ENCODE results near the gene SHPK. TPM values are rescaled to one million over a fixed set of nuclear protein-coding genes. Genes with fewer than 3 reads are reported as not detected.

Gene SHPK
- total and polyA plus RNA-seq, 9 of the 15 experiments (the other 6 are each of a cell fraction or from before 2014, with no cell fraction given): 2.5 to 16.3 (median 11.8) TPM

- TF ChIP-seq AFF4 (CRISPR knock-in tag; IDR thresholded peaks at IDR 0.05): no peak
- no peak for TF ChIP-seq TRIM28 (IDR thresholded peaks at IDR 0.05)
- no peak for TF ChIP-seq SRSF9 (IDR thresholded peaks at IDR 0.05; ENCODE audit: borderline replicate concordance, low read depth, low read length)
- 0 out of 2 replicates have a peak, but pooled peaks have one; percentile 3 for TF ChIP-seq JUND (IDR thresholded peaks at IDR 0.05; ENCODE audit: borderline replicate concordance, low read depth, low read length)
- no peak; the same call in 2 of the 3 replicates for TF ChIP-seq JUND (tag; IDR thresholded peaks at IDR 0.05; ENCODE audit: borderline replicate concordance, low read depth, low read length)
- no peak for TF ChIP-seq CCAR2 (IDR thresholded peaks at IDR 0.05; ENCODE audit: low read depth, low read length)
- no peak for TF ChIP-seq MTA1 (IDR thresholded peaks at IDR 0.05; ENCODE audit: borderline replicate concordance)
- TF ChIP-seq ZBTB40 (IDR thresholded peaks at IDR 0.05): no peak
- no peak for TF ChIP-seq ZBTB40 (CRISPR knock-in tag; IDR thresholded peaks at IDR 0.05)
- no peak for TF ChIP-seq KDM4B (IDR thresholded peaks at IDR 0.05; ENCODE audit: borderline replicate concordance in 2 of 2, low read depth in 1 of 2)
- TF ChIP-seq MAZ (CRISPR knock-in tag; conservative IDR thresholded peaks at IDR 0.05 in 1 of 2, IDR thresholded peaks at IDR 0.05 in 1 of 2): peak; percentile 71 to 72; a peak in 3 of 4 replicates
- no peak for TF ChIP-seq GATA2 (CRISPR knock-in tag; IDR thresholded peaks at IDR 0.05)
- TF ChIP-seq LCOR (CRISPR knock-in tag; IDR thresholded peaks at IDR 0.05): 0 out of 2 replicates have a peak, but pooled peaks have one; percentile 46
- no peak for TF ChIP-seq ZNF551 (CRISPR knock-in tag; IDR thresholded peaks at IDR 0.05)
- TF ChIP-seq ZC3H4 (CRISPR knock-in tag; IDR thresholded peaks at IDR 0.05; ENCODE audit: borderline replicate concordance): no peak
These were observed 32.4 kb upstream of the SHPK start, which contains the start of the genes EMC6 and TAX1BP3 (continued) for GRCh38 chr17:3668279-3669084.

Data from K562 (cell line).